ENCODE measurements around the gene PITPNC1. TPM values are rescaled to one million over a fixed set of nuclear protein-coding genes. Genes with fewer than 3 reads are reported as not detected.

The PITPNC1 gene
- total and polyA plus RNA-seq, 2 donors (not counting 3 experiments of a cell fraction or from before 2014, with no cell fraction given), result 2.4 to 9.6 TPM

DNA sequence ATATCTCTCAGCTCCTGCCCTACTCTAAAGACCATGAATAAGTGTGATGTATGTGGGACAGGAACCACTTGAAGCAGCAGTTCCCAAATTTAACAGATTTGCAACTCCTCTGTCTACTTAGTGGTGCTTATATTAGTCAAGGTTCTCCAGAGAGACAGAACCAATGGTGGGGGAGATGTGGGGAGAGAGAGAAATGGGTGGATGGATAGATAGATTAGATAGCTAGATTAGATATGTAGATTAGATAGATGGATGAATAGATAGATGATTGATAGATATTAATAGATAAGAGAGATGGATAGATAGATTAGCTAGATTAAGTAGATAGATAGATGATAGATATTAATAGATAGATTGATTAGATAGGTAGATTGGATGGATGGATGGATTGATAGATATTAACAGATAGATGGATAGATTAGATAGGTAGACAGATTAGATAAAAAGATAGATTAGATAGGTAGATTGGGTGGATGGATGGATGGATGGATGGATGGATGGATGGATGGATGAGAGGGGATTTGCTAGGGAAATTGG lies 186.7 kb downstream of the PITPNC1 start:
- Histone ChIP-seq H3K79me2 (ENCODE audit: control insufficient read depth, insufficient read depth, low read length) (no peaks in the 10 kb centered on the region), H3K9ac (replicated peaks; ENCODE audit: extremely low read depth, insufficient read depth, low read length) (no peak overlapping the region), H3K4me1 (ENCODE audit: control insufficient read depth, extremely low read depth, insufficient read depth, low read length) (no peaks in the 10 kb centered on the region), H3K4me2 (ENCODE audit: insufficient read depth, low read length) (no peak overlapping the region), H3K9me3 (replicated peaks; ENCODE audit: control insufficient read depth, insufficient read depth, low read length) (no peaks in the 10 kb centered on the region), H2AFZ (ENCODE audit: low read depth, low read length) (no peak overlapping the region), H3K36me3 (ENCODE audit: control insufficient read depth in 2 of 2, extremely low read depth in 1 of 2, insufficient read depth in 2 of 2, low read length in 2 of 2) (no peaks in the 10 kb centered on the region), H3K27ac (ENCODE audit: insufficient read depth, low read depth, low read length) (no peak overlapping the region), H3K4me3 (replicated peaks in 1 of 3; ENCODE audit: insufficient read depth in 1 of 3, low read depth in 1 of 3, low read length in 3 of 3) (no peak overlapping the region), H4K20me1 (replicated peaks; ENCODE audit: control insufficient read depth, extremely low read depth, insufficient read depth, low read length) (no peaks in the 10 kb centered on the region), H3K27me3 (ENCODE audit: control insufficient read depth in 2 of 2, insufficient read depth in 2 of 2, low read length in 2 of 2) (no peaks in the 10 kb centered on the region), H3K9me1 (replicated peaks; ENCODE audit: control insufficient read depth, extremely low read depth, insufficient read depth, low read length) (no peaks in the 10 kb centered on the region)
- TF ChIP-seq POLR2AphosphoS5 (IDR thresholded peaks at IDR 0.05; ENCODE audit: insufficient read depth, low read depth, low read length) (no peak), POLR2A (IDR thresholded peaks at IDR 0.05; ENCODE audit: low read depth, low read length) (no peak), MYC (IDR thresholded peaks at IDR 0.05; ENCODE audit: low read depth, low read length) (no peak)
- TF ChIP-seq, protein P1, sequence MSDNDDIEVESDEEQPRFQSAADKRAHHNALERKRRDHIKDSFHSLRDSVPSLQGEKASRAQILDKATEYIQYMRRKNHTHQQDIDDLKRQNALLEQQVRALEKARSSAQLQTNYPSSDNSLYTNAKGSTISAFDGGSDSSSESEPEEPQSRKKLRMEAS (IDR thresholded peaks at IDR 0.05; ENCODE audit: insufficient read depth, insufficient read length), result no peak
- TF ChIP-seq, protein P2, sequence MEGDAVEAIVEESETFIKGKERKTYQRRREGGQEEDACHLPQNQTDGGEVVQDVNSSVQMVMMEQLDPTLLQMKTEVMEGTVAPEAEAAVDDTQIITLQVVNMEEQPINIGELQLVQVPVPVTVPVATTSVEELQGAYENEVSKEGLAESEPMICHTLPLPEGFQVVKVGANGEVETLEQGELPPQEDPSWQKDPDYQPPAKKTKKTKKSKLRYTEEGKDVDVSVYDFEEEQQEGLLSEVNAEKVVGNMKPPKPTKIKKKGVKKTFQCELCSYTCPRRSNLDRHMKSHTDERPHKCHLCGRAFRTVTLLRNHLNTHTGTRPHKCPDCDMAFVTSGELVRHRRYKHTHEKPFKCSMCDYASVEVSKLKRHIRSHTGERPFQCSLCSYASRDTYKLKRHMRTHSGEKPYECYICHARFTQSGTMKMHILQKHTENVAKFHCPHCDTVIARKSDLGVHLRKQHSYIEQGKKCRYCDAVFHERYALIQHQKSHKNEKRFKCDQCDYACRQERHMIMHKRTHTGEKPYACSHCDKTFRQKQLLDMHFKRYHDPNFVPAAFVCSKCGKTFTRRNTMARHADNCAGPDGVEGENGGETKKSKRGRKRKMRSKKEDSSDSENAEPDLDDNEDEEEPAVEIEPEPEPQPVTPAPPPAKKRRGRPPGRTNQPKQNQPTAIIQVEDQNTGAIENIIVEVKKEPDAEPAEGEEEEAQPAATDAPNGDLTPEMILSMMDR (IDR thresholded peaks at IDR 0.05; ENCODE audit: extremely low read depth in 1 of 2, insufficient read depth in 1 of 2, low read depth in 1 of 2, low read length in 2 of 2), result no peak
- dilution Hi-C loops (cut with MboI; ENCODE audit: extremely low pct_ligation_motif_present, low sequenced_read_pairs), result no loop called here
- CTCF ChIA-PET, result interaction anchor here (1.6 kb wide), 1 partner anchor 14 kb away, joined by 7 read pairs; no protein-coding TSS in a partner anchor
- intact Hi-C loops (cut with micrococcal nuclease), result no loop called here
- FAIRE-seq (no peak), DNase-seq (ENCODE audit: low read depth, low spot score) (no peak)
- POLR2A ChIA-PET, result no interaction called here
- no TSS peak for BruUV-seq (replicated peaks)

DNA sequence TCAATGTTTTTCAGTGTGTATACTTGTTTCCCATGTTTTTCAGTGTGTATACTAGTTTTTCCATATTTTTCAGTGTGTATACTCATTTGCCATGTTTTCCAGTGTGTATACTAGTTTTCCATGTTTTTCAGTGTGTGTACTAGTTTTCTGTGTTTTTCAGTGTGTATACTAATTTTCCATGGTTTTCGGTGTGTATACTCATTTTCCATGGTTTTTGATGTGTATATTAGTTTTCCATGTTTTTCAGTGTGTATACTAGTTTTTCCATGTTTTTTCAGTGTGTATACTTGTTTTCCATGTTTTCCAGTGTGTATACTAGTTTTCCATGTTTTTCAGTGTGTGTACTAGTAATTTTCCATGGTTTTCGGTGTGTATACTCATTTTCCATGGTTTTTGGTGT lies 188.0 kb downstream of the PITPNC1 start:
- FAIRE-seq, result no peak
- CTCF ChIA-PET, result no interaction called here

More for the DNA sequence above, 188.0 kb downstream of the PITPNC1 start:
- Histone ChIP-seq H3K79me2 (ENCODE audit: control insufficient read depth, insufficient read depth, low read length) (no peaks in the 10 kb centered on the region), H3K36me3 (ENCODE audit: control insufficient read depth in 2 of 2, extremely low read depth in 1 of 2, insufficient read depth in 2 of 2, low read length in 2 of 2) (no peaks in the 10 kb centered on the region), H3K27me3 (ENCODE audit: control insufficient read depth in 2 of 2, insufficient read depth in 2 of 2, low read length in 2 of 2) (no peaks in the 10 kb centered on the region), H3K9me3 (replicated peaks; ENCODE audit: control insufficient read depth, insufficient read depth, low read length) (no peaks in the 10 kb centered on the region), H3K4me3 (replicated peaks in 1 of 3; ENCODE audit: insufficient read depth in 1 of 3, low read depth in 1 of 3, low read length in 3 of 3) (no peak overlapping the region), H2AFZ (ENCODE audit: low read depth, low read length) (no peak overlapping the region), H3K4me1 (ENCODE audit: control insufficient read depth, extremely low read depth, insufficient read depth, low read length) (no peaks in the 10 kb centered on the region), H3K9ac (replicated peaks; ENCODE audit: extremely low read depth, insufficient read depth, low read length) (no peak overlapping the region), H3K9me1 (replicated peaks; ENCODE audit: control insufficient read depth, extremely low read depth, insufficient read depth, low read length) (no peaks in the 10 kb centered on the region), H4K20me1 (replicated peaks; ENCODE audit: control insufficient read depth, extremely low read depth, insufficient read depth, low read length) (no peaks in the 10 kb centered on the region), H3K4me2 (ENCODE audit: insufficient read depth, low read length) (no peak overlapping the region), H3K27ac (ENCODE audit: insufficient read depth, low read depth, low read length) (no peak overlapping the region)
- POLR2A ChIA-PET, result no interaction called here
- no TSS peak for BruUV-seq (replicated peaks)
- DNase-seq (ENCODE audit: low read depth, low spot score), result no peak
- dilution Hi-C loops (cut with MboI; ENCODE audit: extremely low pct_ligation_motif_present, low sequenced_read_pairs) (no loop called here), intact Hi-C loops (cut with micrococcal nuclease) (no loop called here)
- TF ChIP-seq JUN (IDR thresholded peaks at IDR 0.05; ENCODE audit: borderline replicate concordance, insufficient read depth, insufficient read length, low read depth) (no peak), POLR2AphosphoS5 (IDR thresholded peaks at IDR 0.05; ENCODE audit: insufficient read depth, low read depth, low read length) (no peak), MYC (IDR thresholded peaks at IDR 0.05; ENCODE audit: low read depth, low read length) (no peak), GATA2 (IDR thresholded peaks at IDR 0.05; ENCODE audit: insufficient read depth, insufficient read length, low read depth, low read length) (no peak), EZH2 (IDR thresholded peaks at IDR 0.05; ENCODE audit: borderline replicate concordance, low read depth, low read length, severe bottlenecking) (no peak), FOS (IDR thresholded peaks at IDR 0.05; ENCODE audit: borderline replicate concordance, insufficient read depth, low read length) (no peak), POLR2A (IDR thresholded peaks at IDR 0.05; ENCODE audit: low read depth, low read length) (no peak)
- TF ChIP-seq, protein P2 (IDR thresholded peaks at IDR 0.05; ENCODE audit: extremely low read depth in 1 of 2, insufficient read depth in 1 of 2, low read depth in 1 of 2, low read length in 2 of 2), result no peak
- TF ChIP-seq, protein P1 (IDR thresholded peaks at IDR 0.05; ENCODE audit: insufficient read depth, insufficient read length), result no peak

Data from endothelial cell of umbilical vein (primary cell).